Upper lobe of left lung (tissue), 6 donors: ENCODE results near the gene SLC25A25. TPM values are rescaled to one million over a fixed set of nuclear protein-coding genes. Genes with fewer than 3 reads are reported as not detected.

Source experiments
- ATAC-seq, 2 donors: fragments of 200-7000 bp; cut with Tn5 transposase; one replicate each; pipeline ENCODE4 v1.9.1; 2022; ENCODE audit warnings: mild to moderate bottlenecking in 2 of 2, moderate library complexity in 2 of 2; ENCODE audit not compliant: low FRiP score in 2 of 2
- DNase-seq, 2 donors: peaks; one replicate each; pipeline ENCODE4 v3.0.0-alpha.2; 2019 to 2020
- H3K27ac ChIP-seq, 4 donors: fragments of 200-600 bp; sonication (generic); one replicate each; pipeline ENCODE4 v1.5.1; 2016 to 2019
- H3K27me3 ChIP-seq, 4 donors: fragments of 200-600 bp; sonication (generic); one replicate each; pipeline ENCODE4 v1.5.1; 2017 to 2019
- H3K36me3 ChIP-seq, 4 donors: fragments of 200-600 bp; sonication (generic); one replicate each; pipeline ENCODE4 v1.5.1; 2016 to 2019
- H3K4me1 ChIP-seq, 4 donors: fragments of 200-600 bp; sonication (generic); one replicate each; pipeline ENCODE4 v1.5.1; 2018 to 2019
- H3K4me3 ChIP-seq, 4 donors: fragments of 200-600 bp; sonication (generic); one replicate each; pipeline ENCODE4 v1.5.1; 2017 to 2019; ENCODE audit warnings: mild to moderate bottlenecking in 2 of 4, moderate library complexity in 1 of 4
- H3K9me3 ChIP-seq, 4 donors: fragments of 200-600 bp; sonication (generic); one replicate each; pipeline ENCODE4 v1.5.1; 2018 to 2019
- CTCF ChIP-seq, 6 experiments: fragments of 450-650 bp in 4 of 6; fragments of 200-600 bp in 2 of 6; sonication (generic) in 2 of 6; IDR thresholded peaks; one replicate each; pipeline ENCODE4 v1.5.1; 2016 to 2019; ENCODE audit warnings: antibody characterized with exemption in 6 of 6
- EP300 ChIP-seq, 4 donors: sonication (generic); formaldehyde crosslinking; IDR thresholded peaks; one replicate each; pipeline ENCODE4 v1.5.1; 2017; ENCODE audit warnings: antibody characterized with exemption in 4 of 4, control low read depth in 2 of 4
- POLR2A ChIP-seq, 4 donors: fragments of 450-650 bp; IDR thresholded peaks; one replicate each; pipeline ENCODE4 v1.5.1; 2016 to 2017; ENCODE audit warnings: antibody characterized with exemption in 4 of 4, mild to moderate bottlenecking in 2 of 4
- POLR2AphosphoS5 ChIP-seq, 2 donors: sonication (generic); formaldehyde crosslinking; IDR thresholded peaks; one replicate each; pipeline ENCODE4 v1.5.1; 2017; ENCODE audit warnings: antibody characterized with exemption in 2 of 2
- WGBS, 2 donors: methylation state at CpG; one replicate each; pipeline ENCODE4 v1.1.5; 2017 to 2018; 5-methylcytosine and 5-hydroxymethylcytosine counted together
- total RNA-seq, 6 donors: library from RNA; depleted of rRNA in 4 of 6; stranded (reverse); fragments of >200 nt in 4 of 6; gene quantifications; one replicate each; pipeline versions ENCODE4 v1.1.0 to v1.2.1, GENCODE V29; 2016 to 2021
- donor health status: DM: no; HTN: no; CAD: no; lungs with moderate emphysema.
- donor health status: DM: no; HTN: yes; CAD: no; lungs with severe emphysema.

Gene SLC25A25
- total RNA-seq, 6 donors from 2014 or later = 23.6 to 40.2 (median 33.7) TPM

GRCh38 chr9:128121466-128121810 is 53.4 kb downstream of the SLC25A25 start:
- no peak for TF ChIP-seq POLR2AphosphoS5 (IDR thresholded peaks at IDR 0.05)
- no peak for TF ChIP-seq POLR2A (IDR thresholded peaks at IDR 0.05)
- TF ChIP-seq CTCF (IDR thresholded peaks at IDR 0.05) = no peak
- TF ChIP-seq EP300 (IDR thresholded peaks at IDR 0.05) = no peak
- H3K36me3 ChIP-seq = peaks cover 4 to 41% (median 28%) of the 10 kb centered on the region in 4 donors
- H3K27ac ChIP-seq = no peak overlapping the region
- no peaks in the 10 kb centered on the region for H3K9me3 ChIP-seq
- DNase-seq (no peak), ATAC-seq (no peak)
- no peak overlapping the region for H3K4me3 ChIP-seq
- 90 to 98% methylated on average over 5 of the region's 5 CpGs for WGBS, 2 donors
- H3K27me3 ChIP-seq = no peaks in the 10 kb centered on the region
- peaks cover 18 to 24% (median 20%) of the 10 kb centered on the region in 4 donors for H3K4me1 ChIP-seq

GRCh38 chr9:128121924-128122808 is 54.1 kb downstream of the SLC25A25 start:
- H3K27me3 ChIP-seq = no peaks in the 10 kb centered on the region
- no peak overlapping the region for H3K4me3 ChIP-seq

GRCh38 chr9:128122809-128123175 is 54.8 kb downstream of the SLC25A25 start:
- TF ChIP-seq POLR2A (IDR thresholded peaks at IDR 0.05) (no peak), EP300 (IDR thresholded peaks at IDR 0.05) (no peak), POLR2AphosphoS5 (IDR thresholded peaks at IDR 0.05) (no peak), CTCF (IDR thresholded peaks at IDR 0.05) (no peak)
- H3K27ac ChIP-seq = no peak overlapping the region
- H3K36me3 ChIP-seq = peaks cover 4 to 41% (median 28%) of the 10 kb centered on the region in 4 donors
- H3K9me3 ChIP-seq = no peaks in the 10 kb centered on the region
- peak in 1 of 2 donors; percentile 74 for DNase-seq
- peaks cover 18 to 31% (median 24%) of the 10 kb centered on the region in 4 donors for H3K4me1 ChIP-seq
- no peak overlapping the region for H3K4me3 ChIP-seq
- H3K27me3 ChIP-seq = no peaks in the 10 kb centered on the region
- no peak for ATAC-seq
- 96 to 97% methylated on average over 10 to 24 of the region's 24 CpGs for WGBS, 2 donors

More at GRCh38 chr9:128121924-128122808, 54.1 kb downstream of the SLC25A25 start:
- no peak for TF ChIP-seq EP300 (IDR thresholded peaks at IDR 0.05)
- TF ChIP-seq CTCF (IDR thresholded peaks at IDR 0.05) = no peak
- no peak for TF ChIP-seq POLR2AphosphoS5 (IDR thresholded peaks at IDR 0.05)
- no peak for TF ChIP-seq POLR2A (IDR thresholded peaks at IDR 0.05)
- peaks cover 23 to 31% (median 25%) of the 10 kb centered on the region in 4 donors for H3K4me1 ChIP-seq
- H3K36me3 ChIP-seq = peaks cover 4 to 41% (median 28%) of the 10 kb centered on the region in 4 donors
- ATAC-seq (no peak), DNase-seq (no peak)
- WGBS, 2 donors = 90 to 93% methylated on average over 13 to 27 of the region's 27 CpGs
- no peak overlapping the region for H3K27ac ChIP-seq
- H3K9me3 ChIP-seq = no peaks in the 10 kb centered on the region

GRCh38 chr9:128123451-128124080 is 55.5 kb downstream of the SLC25A25 start:
- ATAC-seq = no peak
- peak in 1 of 2 donors; percentile 70 for DNase-seq
- Histone ChIP-seq H3K36me3 (peaks cover 4 to 41% (median 28%) of the 10 kb centered on the region in 4 donors), H3K4me3 (no peak overlapping the region), H3K9me3 (no peaks in the 10 kb centered on the region), H3K27me3 (no peaks in the 10 kb centered on the region), H3K27ac (no peak overlapping the region), H3K4me1 (peaks cover 14 to 28% (median 21%) of the 10 kb centered on the region in 4 donors)
- WGBS, 2 donors = 95 to 97% methylated on average over 19 to 20 of the region's 21 CpGs
- TF ChIP-seq CTCF (IDR thresholded peaks at IDR 0.05) (no peak), EP300 (IDR thresholded peaks at IDR 0.05) (no peak), POLR2AphosphoS5 (IDR thresholded peaks at IDR 0.05) (no peak), POLR2A (IDR thresholded peaks at IDR 0.05) (no peak)
